ENCODE measurements around the gene GRAP. TPM values are rescaled to one million over a fixed set of nuclear protein-coding genes. Genes with fewer than 3 reads are reported as not detected.
A peak's percentile ranks its signal among the peaks of the same experiment; 100 is the strongest.

GRAP gene
- total RNA-seq, 2 donors from 2014 or later = 0.15 TPM; not detected in 1

DNA sequence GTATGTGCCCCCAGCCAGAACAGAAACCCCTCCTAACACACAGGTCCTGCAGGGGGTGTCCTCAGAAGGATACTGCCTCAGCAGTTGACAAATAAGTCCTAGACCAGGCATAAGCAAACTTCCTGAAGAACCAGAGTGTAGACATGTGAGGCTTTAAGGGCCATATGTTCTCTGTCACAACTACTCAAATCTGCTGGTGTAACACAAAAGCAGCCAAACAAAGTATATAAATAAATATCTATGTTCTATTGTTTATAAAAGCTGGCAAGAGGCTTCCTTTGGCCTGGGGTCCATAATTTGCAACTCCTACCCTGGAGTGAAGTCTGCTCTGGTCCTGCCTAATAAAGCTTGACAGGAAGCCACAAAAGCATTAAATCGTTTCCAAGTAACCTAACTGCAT lies 52.1 kb downstream of the GRAP start:
- Histone ChIP-seq H3K4me1 (ENCODE audit: control insufficient read depth, insufficient read depth, low read length) (no peaks in the 10 kb centered on the region), H3K4me3 (ENCODE audit: low read length) (no peak overlapping the region), H3K9ac (ENCODE audit: extremely low read depth, low read length, poor library complexity, severe bottlenecking) (no peak overlapping the region), H3K36me3 (ENCODE audit: control insufficient read depth, insufficient read depth, low read length) (peaks cover 29% of the 10 kb centered on the region), H3K27me3 (ENCODE audit: control insufficient read depth, insufficient read depth, low read length, poor library complexity, severe bottlenecking) (no peaks in the 10 kb centered on the region), H3K27ac (ENCODE audit: low read depth, low read length) (no peak overlapping the region), H3K9me3 (ENCODE audit: control insufficient read depth, low read length) (peaks cover 17% of the 10 kb centered on the region)
- DNase-seq = no peak
- H3K27ac Mint-ChIP-seq = no peak overlapping the region
- 84 to 86% methylated on average over 1 of the region's 1 CpG for WGBS, 2 experiments (ENCODE audit: insufficient coverage in 1 of 2, insufficient read length in 1 of 2)
- TF ChIP-seq, protein P1, sequence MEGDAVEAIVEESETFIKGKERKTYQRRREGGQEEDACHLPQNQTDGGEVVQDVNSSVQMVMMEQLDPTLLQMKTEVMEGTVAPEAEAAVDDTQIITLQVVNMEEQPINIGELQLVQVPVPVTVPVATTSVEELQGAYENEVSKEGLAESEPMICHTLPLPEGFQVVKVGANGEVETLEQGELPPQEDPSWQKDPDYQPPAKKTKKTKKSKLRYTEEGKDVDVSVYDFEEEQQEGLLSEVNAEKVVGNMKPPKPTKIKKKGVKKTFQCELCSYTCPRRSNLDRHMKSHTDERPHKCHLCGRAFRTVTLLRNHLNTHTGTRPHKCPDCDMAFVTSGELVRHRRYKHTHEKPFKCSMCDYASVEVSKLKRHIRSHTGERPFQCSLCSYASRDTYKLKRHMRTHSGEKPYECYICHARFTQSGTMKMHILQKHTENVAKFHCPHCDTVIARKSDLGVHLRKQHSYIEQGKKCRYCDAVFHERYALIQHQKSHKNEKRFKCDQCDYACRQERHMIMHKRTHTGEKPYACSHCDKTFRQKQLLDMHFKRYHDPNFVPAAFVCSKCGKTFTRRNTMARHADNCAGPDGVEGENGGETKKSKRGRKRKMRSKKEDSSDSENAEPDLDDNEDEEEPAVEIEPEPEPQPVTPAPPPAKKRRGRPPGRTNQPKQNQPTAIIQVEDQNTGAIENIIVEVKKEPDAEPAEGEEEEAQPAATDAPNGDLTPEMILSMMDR (conservative IDR thresholded peaks at IDR 0.05) = no peak
- H3K4me1 Mint-ChIP-seq = no peaks in the 10 kb centered on the region
- H3K9me3 Mint-ChIP-seq = peaks cover 14% of the 10 kb centered on the region
- no peak overlapping the region for H3K4me3 Mint-ChIP-seq
- peaks cover 32% of the 10 kb centered on the region for H3K36me3 Mint-ChIP-seq (ENCODE audit: low read depth)
- no peaks in the 10 kb centered on the region for H3K27me3 Mint-ChIP-seq (ENCODE audit: insufficient read depth)

GRCh38 chr17:18993905-18994526 lies 52.7 kb downstream of the GRAP start:
- no peaks in the 10 kb centered on the region for H3K4me1 Mint-ChIP-seq
- Histone ChIP-seq H3K4me1 (ENCODE audit: control insufficient read depth, insufficient read depth, low read length) (no peaks in the 10 kb centered on the region), H3K27ac (ENCODE audit: low read depth, low read length) (no peak overlapping the region), H3K9me3 (ENCODE audit: control insufficient read depth, low read length) (peaks cover 17% of the 10 kb centered on the region), H3K27me3 (ENCODE audit: control insufficient read depth, insufficient read depth, low read length, poor library complexity, severe bottlenecking) (no peaks in the 10 kb centered on the region), H3K4me3 (ENCODE audit: low read length) (no peak overlapping the region), H3K9ac (ENCODE audit: extremely low read depth, low read length, poor library complexity, severe bottlenecking) (no peak overlapping the region), H3K36me3 (ENCODE audit: control insufficient read depth, insufficient read depth, low read length) (peaks cover 29% of the 10 kb centered on the region)
- peak overlapping the region; percentile 71 for H3K27ac Mint-ChIP-seq
- H3K27me3 Mint-ChIP-seq (ENCODE audit: insufficient read depth) = no peaks in the 10 kb centered on the region
- peaks cover 14% of the 10 kb centered on the region for H3K9me3 Mint-ChIP-seq
- H3K36me3 Mint-ChIP-seq (ENCODE audit: low read depth) = peaks cover 28% of the 10 kb centered on the region
- no peak overlapping the region for H3K4me3 Mint-ChIP-seq
- WGBS, 2 experiments (ENCODE audit: insufficient coverage in 1 of 2, insufficient read length in 1 of 2) = 89 to 92% methylated on average over 10 to 16 of the region's 16 CpGs
- TF ChIP-seq, protein P1 (conservative IDR thresholded peaks at IDR 0.05) = no peak
- no peak for DNase-seq

DNA sequence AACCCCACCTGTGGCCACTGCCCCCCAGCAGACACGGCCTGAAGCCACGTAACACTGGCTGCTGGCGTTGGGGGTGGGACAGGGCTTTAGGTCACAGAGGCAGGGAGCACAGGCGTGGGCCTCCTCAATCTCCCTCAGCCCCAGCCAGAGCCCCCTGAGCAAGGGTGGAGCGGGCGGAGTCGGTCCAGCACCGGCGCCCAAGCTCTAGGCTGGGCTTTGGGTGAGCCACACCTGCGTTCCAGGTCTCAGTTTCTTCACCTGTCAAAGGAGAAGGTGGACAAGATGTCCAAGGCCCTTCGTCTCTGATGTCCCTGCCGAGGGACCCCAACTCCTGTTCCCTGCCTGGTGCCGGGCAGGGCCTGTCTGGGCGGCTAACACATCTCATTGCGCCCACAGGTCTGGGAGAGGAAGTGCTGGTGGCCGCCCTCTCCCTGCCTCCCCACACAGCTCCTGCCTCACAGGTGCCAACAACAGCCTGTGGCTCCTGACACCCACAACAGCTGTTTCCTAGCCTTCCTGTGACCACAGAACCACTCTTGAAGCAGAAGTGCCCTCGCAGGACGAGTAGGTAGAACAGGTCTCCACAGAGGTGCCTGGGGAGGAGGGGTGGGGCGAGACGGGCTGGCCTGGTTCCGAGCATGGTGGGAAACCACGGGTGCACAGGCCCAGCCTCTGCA lies 54.2 kb downstream of the GRAP start:
- H3K27me3 ChIP-seq (ENCODE audit: control insufficient read depth, insufficient read depth, low read length, poor library complexity, severe bottlenecking) = no peaks in the 10 kb centered on the region
- no peak overlapping the region for H3K9ac ChIP-seq (ENCODE audit: extremely low read depth, low read length, poor library complexity, severe bottlenecking)
- DNase-seq = no peak
- Mint-ChIP-seq H3K27me3 (ENCODE audit: insufficient read depth) (no peaks in the 10 kb centered on the region), H3K27ac (peak overlapping the region; percentile 71), H3K4me3 (no peak overlapping the region), H3K9me3 (peaks cover 14% of the 10 kb centered on the region), H3K36me3 (ENCODE audit: low read depth) (peaks cover 32% of the 10 kb centered on the region), H3K4me1 (no peaks in the 10 kb centered on the region)
- H3K4me3 ChIP-seq (ENCODE audit: low read length) = no peak overlapping the region
- TF ChIP-seq, protein P1 (conservative IDR thresholded peaks at IDR 0.05) = no peak
- WGBS, 2 experiments (ENCODE audit: insufficient coverage in 1 of 2, insufficient read length in 1 of 2) = 93 to 96% methylated on average over 12 to 22 of the region's 22 CpGs
- H3K4me1 ChIP-seq (ENCODE audit: control insufficient read depth, insufficient read depth, low read length) = no peaks in the 10 kb centered on the region
- peaks cover 17% of the 10 kb centered on the region for H3K9me3 ChIP-seq (ENCODE audit: control insufficient read depth, low read length)
- peaks cover 29% of the 10 kb centered on the region for H3K36me3 ChIP-seq (ENCODE audit: control insufficient read depth, insufficient read depth, low read length)
- H3K27ac ChIP-seq (ENCODE audit: low read depth, low read length) = no peak overlapping the region
